Measurements from ENCODE around the gene ZNF853.

GRCh38 chr7:6654842-6655610 lies 39.6 kb downstream of the ZNF853 start:
- TF ChIP-seq, protein P1, sequence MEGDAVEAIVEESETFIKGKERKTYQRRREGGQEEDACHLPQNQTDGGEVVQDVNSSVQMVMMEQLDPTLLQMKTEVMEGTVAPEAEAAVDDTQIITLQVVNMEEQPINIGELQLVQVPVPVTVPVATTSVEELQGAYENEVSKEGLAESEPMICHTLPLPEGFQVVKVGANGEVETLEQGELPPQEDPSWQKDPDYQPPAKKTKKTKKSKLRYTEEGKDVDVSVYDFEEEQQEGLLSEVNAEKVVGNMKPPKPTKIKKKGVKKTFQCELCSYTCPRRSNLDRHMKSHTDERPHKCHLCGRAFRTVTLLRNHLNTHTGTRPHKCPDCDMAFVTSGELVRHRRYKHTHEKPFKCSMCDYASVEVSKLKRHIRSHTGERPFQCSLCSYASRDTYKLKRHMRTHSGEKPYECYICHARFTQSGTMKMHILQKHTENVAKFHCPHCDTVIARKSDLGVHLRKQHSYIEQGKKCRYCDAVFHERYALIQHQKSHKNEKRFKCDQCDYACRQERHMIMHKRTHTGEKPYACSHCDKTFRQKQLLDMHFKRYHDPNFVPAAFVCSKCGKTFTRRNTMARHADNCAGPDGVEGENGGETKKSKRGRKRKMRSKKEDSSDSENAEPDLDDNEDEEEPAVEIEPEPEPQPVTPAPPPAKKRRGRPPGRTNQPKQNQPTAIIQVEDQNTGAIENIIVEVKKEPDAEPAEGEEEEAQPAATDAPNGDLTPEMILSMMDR (IDR thresholded peaks at IDR 0.05): no peak
- no peak for TF ChIP-seq EZH2 (IDR thresholded peaks at IDR 0.05; ENCODE audit: borderline replicate concordance, insufficient read depth, low read depth, low read length, poor library complexity, severe bottlenecking)

All from B cell (primary cell).